ENCODE measurements around the gene CHST15. TPM values are rescaled to one million over a fixed set of nuclear protein-coding genes. Genes with fewer than 3 reads are reported as not detected.

Gene CHST15
- total and polyA plus RNA-seq, 4 donors = 2.9 to 16.5 (median 6.4) TPM

DNA sequence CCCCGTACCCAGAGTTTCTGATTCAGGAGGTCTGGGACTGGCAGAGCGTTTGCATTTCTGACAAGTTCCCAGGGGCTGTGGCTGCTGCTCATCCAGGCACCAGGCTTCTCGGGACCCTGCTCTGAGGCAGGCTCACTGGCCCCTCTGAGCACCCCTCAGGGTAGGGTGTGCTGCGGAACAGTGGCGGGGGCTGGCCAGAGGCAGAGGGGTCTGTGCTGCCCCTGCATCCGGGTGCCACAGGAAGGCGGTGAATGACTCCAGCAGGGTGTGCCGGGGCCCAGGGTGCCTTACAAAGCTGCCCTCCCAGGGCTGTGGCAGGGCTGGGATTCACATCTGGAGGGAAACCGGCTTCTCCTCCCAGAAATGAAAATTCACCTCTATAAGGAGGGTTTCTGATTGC, 77.4 kb downstream of the CHST15 start:
- Histone ChIP-seq H3K4me1 (ENCODE audit: control insufficient read depth in 4 of 4, insufficient read depth in 4 of 4, low read length in 3 of 4) (peaks cover 0 to 6% (median 1%) of the 10 kb centered on the region in 4 donors), H3K9ac (ENCODE audit: low read depth in 1 of 2, low read length in 2 of 2) (no peak overlapping the region), H3K4me3 (ENCODE audit: low read depth in 1 of 3, low read length in 3 of 3) (no peak overlapping the region), H3K36me3 (ENCODE audit: control insufficient read depth in 4 of 4, insufficient read depth in 3 of 4, low read depth in 1 of 4, low read length in 3 of 4) (peaks cover 0 to 10% (median 0%) of the 10 kb centered on the region in 4 donors), H3K27me3 (ENCODE audit: control insufficient read depth in 4 of 4, insufficient read depth in 4 of 4, low read length in 3 of 4) (no peaks in the 10 kb centered on the region), H3K9me3 (ENCODE audit: control insufficient read depth in 4 of 4, low read length in 3 of 4) (no peaks in the 10 kb centered on the region), H3K27ac (ENCODE audit: low read depth in 1 of 2, low read length in 2 of 2) (no peak overlapping the region)
- 88% methylated on average over 9 of the region's 9 CpGs for WGBS
- DNase-seq (ENCODE audit: low spot score) = no peak
- TF ChIP-seq YY1 (IDR thresholded peaks at IDR 0.05) = no peak
- TF ChIP-seq FOXA1 (IDR thresholded peaks at IDR 0.05) = no peak
- TF ChIP-seq JUND (IDR thresholded peaks at IDR 0.05) = no peak
- no peak for TF ChIP-seq HNF4G (IDR thresholded peaks at IDR 0.05)
- TF ChIP-seq NR2F2 (IDR thresholded peaks at IDR 0.05) = no peak
- no peak for TF ChIP-seq GABPA (IDR thresholded peaks at IDR 0.05 in 1 of 2, conservative IDR thresholded peaks at IDR 0.05 in 1 of 2)
- TF ChIP-seq TAF1 (conservative IDR thresholded peaks at IDR 0.05) = no peak
- TF ChIP-seq HNF4A (conservative IDR thresholded peaks at IDR 0.05) = no peak
- TF ChIP-seq RAD21 (IDR thresholded peaks at IDR 0.05) = no peak
- no peak for TF ChIP-seq REST (IDR thresholded peaks at IDR 0.05)
- TF ChIP-seq FOXA2 (IDR thresholded peaks at IDR 0.05) = no peak
- TF ChIP-seq SP1 (IDR thresholded peaks at IDR 0.05) = no peak
- TF ChIP-seq RXRA (IDR thresholded peaks at IDR 0.05) = no peak
- TF ChIP-seq, protein P1, sequence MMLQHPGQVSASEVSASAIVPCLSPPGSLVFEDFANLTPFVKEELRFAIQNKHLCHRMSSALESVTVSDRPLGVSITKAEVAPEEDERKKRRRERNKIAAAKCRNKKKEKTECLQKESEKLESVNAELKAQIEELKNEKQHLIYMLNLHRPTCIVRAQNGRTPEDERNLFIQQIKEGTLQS (IDR thresholded peaks at IDR 0.05) = no peak

- no peak overlapping the region for H3K27ac ChIP-seq (ENCODE audit: low read depth in 1 of 2, low read length in 2 of 2)
- WGBS = 85% methylated on average over 22 of the region's 22 CpGs
These were observed 78.8 kb downstream of the CHST15 start for GRCh38 chr10:124014416-124015154.

More at GRCh38 chr10:124014416-124015154, 78.8 kb downstream of the CHST15 start:
- no peak overlapping the region for H3K4me3 ChIP-seq (ENCODE audit: low read depth in 1 of 3, low read length in 3 of 3)
- peaks cover 0 to 6% (median 0%) of the 10 kb centered on the region in 4 donors for H3K36me3 ChIP-seq (ENCODE audit: control insufficient read depth in 4 of 4, insufficient read depth in 3 of 4, low read depth in 1 of 4, low read length in 3 of 4)
- DNase-seq (ENCODE audit: low spot score) = no peak
- TF ChIP-seq FOXA1 (IDR thresholded peaks at IDR 0.05) (no peak), EGR1 (IDR thresholded peaks at IDR 0.05; ENCODE audit: low read depth in 2 of 2) (no peak), FOXA2 (IDR thresholded peaks at IDR 0.05) (no peak), RAD21 (IDR thresholded peaks at IDR 0.05) (no peak), JUND (IDR thresholded peaks at IDR 0.05) (no peak), HNF4G (IDR thresholded peaks at IDR 0.05) (no peak), RXRA (IDR thresholded peaks at IDR 0.05) (no peak), GABPA (IDR thresholded peaks at IDR 0.05 in 1 of 2, conservative IDR thresholded peaks at IDR 0.05 in 1 of 2) (no peak)
- TF ChIP-seq, protein P1 (IDR thresholded peaks at IDR 0.05) = no peak
- no peaks in the 10 kb centered on the region for H3K9me3 ChIP-seq (ENCODE audit: control insufficient read depth in 4 of 4, low read length in 3 of 4)
- H3K9ac ChIP-seq (ENCODE audit: low read depth in 1 of 2, low read length in 2 of 2) = no peak overlapping the region
- no peaks in the 10 kb centered on the region for H3K4me1 ChIP-seq (ENCODE audit: control insufficient read depth in 4 of 4, insufficient read depth in 4 of 4, low read length in 3 of 4)
- no peaks in the 10 kb centered on the region for H3K27me3 ChIP-seq (ENCODE audit: control insufficient read depth in 4 of 4, insufficient read depth in 4 of 4, low read length in 3 of 4)
